Activated naive CD4-positive, alpha-beta T cell (primary cell): ENCODE data around the gene TMEM187.

ENCODE experiments used
- DNase-seq, 4 experiments: peaks; one replicate each; lab custom pipeline; 2025; lab: John Stamatoyannopoulos, UW

TMEM187 gene

DNA sequence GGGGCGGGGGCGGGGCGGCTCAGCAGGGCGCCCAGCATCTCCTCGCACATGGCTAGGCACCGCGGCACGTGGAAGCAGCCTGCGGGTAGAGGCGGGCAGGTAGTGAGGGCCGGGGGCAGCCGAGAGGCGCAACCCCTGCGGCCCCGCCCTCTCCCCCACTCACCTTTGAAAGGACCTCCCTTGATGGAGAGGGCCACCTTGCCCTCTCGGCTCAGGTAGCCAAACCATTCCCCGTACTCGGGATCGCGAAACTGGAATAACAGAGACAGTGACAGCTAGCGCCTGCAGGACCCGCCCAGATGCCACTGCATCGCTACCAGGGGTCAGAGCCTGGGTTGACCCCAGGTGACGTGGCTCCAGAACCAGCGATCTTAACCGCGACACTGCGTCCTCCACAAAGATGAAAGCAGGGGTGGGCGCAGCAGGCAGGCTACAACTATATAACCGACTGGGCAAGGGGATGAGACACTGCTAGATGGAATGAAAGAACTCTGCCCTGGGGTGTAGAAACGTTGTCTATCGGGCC lies 37.2 kb upstream of the TMEM187 start:
- DNase-seq = no peak

GRCh38 chrX:153937056-153937455 lies 35.5 kb upstream of the TMEM187 start:
- DNase-seq = no peak

GRCh38 chrX:153938226-153938786 lies 34.2 kb upstream of the TMEM187 start:
- no peak for DNase-seq

DNA sequence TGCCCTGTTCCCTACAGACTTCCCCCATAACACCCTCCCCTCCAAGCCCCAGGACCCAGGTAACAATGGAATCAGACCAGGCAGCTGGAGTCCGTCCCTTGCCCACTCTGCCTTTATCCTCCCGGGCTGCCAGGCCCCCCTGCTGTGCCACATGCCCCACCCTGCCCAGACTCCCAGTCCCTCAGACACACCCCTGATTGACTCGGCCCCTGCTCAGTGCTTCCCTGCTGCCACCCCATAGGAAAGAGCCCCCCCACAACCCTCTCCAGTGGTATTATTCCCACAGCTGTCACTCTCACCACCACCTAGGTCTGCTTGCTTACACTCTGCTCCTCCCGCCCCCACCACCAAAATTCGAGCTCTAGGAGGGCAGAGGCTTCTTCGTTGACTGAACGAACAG lies 33.0 kb upstream of the TMEM187 start:
- no peak for DNase-seq

- DNase-seq = no peak
These were observed 31.0 kb upstream of the TMEM187 start for GRCh38 chrX:153941336-153942252.

- DNase-seq = peak in 2 of 4 experiments; percentile 20 to 39
These were observed 28.3 kb upstream of the TMEM187 start, which contains the start of gene RENBP for GRCh38 chrX:153944140-153944799. Gene RENBP (minus strand): TSS chrX:153944643. CDS start chrX:153944610, 33 bp downstream.

GRCh38 chrX:153944800-153945150 lies 27.8 kb upstream of the TMEM187 start:
- DNase-seq = no peak

DNA sequence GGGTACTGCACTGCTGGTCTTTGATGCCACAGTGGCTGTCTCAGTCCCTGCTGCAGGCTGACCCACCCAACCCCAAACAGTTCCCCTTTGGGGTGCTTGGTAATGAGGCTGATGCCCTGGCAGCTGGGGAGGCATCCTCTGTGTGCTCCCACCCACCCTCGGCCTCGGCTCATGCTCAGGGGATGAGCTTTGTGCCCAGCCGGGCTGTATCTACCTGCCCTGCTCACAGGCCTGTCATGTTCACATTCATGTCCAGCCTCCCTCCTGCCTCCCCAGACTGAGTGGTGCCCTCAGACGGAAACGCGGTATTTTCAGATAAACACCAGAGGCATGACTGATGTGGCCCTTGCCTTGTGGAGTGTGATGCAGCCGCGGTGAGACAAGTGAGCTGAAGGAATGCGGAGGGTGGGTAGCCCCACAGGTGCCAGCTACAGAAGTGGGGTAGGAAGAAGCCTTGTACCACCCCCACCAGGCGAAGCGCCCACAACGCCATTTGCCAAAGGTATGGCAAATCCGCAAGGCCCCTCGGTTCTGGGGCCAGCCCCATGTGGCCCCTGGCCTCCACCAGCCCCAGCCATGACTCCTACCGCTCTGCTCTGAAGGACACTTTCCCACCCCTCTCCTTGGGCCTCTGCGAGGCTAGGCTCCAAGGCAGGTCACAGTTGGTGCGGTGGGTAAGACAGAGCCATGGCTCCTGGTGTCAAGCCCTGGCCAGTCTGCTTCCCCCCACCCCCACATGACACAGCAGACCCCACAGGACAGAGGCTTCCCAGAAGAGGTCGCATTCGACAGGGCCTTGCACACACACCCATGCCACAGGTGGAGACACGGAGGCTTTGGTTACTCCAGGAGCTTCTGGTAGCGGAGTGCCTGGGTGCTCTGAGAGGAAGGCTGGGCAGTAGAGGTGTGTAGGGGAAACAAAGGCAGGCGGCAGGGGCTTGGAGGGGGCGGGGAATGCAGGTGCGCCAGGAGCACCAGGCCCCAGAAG lies 26.3 kb upstream of the TMEM187 start:
- no peak for DNase-seq

DNA sequence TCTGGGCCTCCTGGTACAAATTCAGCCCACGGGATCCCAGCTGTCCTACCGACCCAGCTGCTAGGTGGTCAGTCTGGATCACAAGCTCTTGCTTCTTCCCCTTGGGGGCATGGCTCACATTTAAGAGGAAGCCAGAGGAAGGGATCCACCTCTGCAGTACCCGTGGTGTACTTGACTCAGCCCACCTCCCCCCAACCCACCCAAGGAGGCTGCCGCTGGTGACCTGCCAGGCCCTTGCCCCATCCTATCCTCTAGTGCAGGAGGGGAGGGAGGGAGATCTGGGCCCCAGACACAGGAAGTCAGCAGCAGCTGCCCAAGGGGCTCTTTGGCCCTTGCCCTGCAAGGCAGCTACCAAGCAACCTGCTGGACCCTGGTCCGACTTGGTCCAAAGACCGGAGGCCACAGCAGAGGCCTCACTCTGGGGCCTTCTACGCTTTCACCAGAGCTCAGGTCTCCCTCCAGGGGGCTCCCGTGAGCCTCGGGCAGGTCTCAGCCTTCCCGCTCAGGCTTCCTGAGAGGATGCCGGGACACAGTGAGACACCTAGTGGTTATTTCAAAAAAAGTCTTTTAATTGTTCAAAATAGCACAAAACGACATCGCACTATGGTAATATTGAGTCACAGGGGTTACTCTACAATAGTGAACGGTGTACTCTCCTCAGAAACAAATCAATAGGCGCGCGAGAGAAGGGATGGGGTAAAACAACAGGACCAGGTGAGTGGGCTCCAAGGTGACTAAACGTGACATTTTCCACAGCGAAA lies 25.4 kb upstream of the TMEM187 start:
- DNase-seq = peak; percentile 18 to 75 (median 45)

GRCh38 chrX:153948002-153948466 lies 24.5 kb upstream of the TMEM187 start:
- no peak for DNase-seq

GRCh38 chrX:153948847-153949805 lies 23.4 kb upstream of the TMEM187 start:
- no peak for DNase-seq

- no peak for DNase-seq
These were observed 22.4 kb upstream of the TMEM187 start for GRCh38 chrX:153950127-153950526.

DNA sequence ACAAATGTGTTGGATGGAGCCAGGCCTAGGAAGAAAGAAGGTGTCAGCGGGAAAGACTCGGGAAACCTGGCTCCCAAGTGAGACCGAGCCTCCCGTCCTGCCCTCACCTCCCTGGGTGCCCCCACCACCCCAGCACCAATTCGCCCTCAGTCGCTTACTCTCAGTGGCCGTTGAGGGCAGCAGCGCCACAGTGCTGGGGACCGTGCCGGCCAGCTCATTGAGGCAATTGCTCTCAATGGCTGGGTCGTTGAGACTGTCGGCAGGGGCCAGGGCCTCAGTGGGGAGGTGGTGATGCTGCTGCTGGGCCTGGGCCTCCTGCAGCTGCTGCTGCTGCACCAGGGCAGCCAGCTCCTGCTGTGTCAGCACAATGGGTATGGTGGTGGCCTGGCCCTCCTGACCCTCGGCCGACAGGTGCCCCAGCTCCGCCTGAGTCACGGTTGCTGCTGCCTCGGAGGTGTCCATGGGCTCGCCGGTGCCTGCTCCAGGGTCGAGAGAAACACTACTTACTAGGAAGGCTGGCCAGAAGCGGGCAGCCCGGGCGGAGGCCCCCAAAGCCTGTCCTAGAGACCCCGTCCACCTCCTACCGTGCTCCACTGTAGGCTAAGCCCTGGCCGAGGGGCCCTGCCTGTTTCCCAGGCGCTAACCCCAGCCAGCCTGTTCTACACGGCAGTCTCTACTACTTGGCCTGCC lies 20.7 kb upstream of the TMEM187 start:
- no peak for DNase-seq

GRCh38 chrX:153952373-153953026 lies 20.1 kb upstream of the TMEM187 start:
- DNase-seq = no peak

GRCh38 chrX:153953342-153953830 lies 19.2 kb upstream of the TMEM187 start:
- peak in 3 of 4 experiments; percentile 71 to 78 (median 74) for DNase-seq

DNA sequence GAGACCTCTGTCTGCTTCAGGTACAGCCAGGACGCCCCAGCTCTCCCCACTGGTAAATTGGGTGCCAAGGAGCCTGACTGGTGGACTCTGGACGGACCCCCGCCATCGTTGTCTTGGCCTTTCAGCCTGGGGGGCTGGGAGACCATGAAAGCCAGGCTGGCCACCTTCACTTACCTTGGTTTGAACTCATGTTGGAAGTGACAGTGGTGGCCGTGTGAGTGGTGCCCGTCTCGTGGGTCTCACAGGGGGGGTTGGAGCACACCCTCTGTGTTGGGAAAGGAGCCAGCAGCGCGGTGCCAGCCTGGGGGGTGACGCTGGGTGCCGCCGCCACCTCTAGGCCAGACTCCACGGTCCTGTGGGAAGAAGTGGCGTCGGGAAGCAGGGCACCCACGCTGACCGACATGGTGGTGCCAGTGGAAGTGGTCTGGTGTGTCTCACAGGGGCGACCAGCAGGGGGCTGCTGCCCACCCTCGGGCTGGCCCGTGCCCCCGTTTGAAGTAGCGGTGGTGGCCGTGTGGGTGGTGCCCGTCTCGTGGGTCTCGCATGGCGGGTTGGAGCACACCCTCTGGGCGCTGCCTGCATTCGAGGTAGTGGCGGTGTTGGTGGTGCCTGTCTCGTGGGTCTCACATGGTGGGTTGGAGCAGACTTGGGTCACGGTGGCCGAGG lies 18.5 kb upstream of the TMEM187 start:
- DNase-seq = no peak

DNA sequence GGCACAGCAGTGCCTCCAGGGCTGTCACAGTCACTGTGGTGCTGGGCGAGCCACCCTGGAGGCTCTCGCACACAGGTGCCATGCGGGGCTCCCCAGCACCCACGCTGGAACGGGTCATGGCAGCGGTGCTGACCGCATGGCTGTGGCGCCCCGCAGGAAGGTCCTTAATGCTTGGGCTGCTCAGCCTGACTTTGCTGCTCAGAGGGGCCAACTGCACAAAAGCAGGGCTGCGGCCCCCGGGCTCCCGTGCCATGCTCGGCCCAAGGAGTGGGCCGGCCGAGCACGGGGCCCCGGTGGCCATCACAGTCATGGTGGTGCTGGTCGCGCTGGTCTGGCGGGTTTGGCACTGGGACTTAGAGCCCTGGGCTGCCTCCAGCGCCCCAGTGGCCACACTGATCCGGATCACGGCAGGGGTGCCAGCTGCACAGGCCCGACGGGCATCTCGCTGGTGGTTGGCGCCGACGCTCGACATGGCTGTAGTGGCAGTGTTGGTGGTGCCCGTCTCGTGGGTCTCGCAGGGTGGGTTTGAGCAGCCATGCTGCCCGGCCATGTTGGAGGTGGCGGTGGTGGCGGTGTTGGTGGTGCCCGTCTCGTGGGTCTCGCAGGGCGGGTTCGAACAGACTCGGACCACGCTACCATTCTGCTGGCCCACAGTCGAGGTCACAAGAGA lies 17.9 kb upstream of the TMEM187 start:
- no peak for DNase-seq
